Germinal center (tissue), 1 donor: ENCODE data around the gene HORMAD2.
"Not testable (repeated sequence)": the region's sequence is repeated elsewhere in the genome, so short reads cannot be mapped to it uniquely, and the experiment has no call there.

Experiments used
- DNase-seq: peaks from one replicate; pipeline ENCODE4 v3.0.0; 2012; ENCODE audit warnings: mixed read lengths, low spot score

The HORMAD2 gene

DNA sequence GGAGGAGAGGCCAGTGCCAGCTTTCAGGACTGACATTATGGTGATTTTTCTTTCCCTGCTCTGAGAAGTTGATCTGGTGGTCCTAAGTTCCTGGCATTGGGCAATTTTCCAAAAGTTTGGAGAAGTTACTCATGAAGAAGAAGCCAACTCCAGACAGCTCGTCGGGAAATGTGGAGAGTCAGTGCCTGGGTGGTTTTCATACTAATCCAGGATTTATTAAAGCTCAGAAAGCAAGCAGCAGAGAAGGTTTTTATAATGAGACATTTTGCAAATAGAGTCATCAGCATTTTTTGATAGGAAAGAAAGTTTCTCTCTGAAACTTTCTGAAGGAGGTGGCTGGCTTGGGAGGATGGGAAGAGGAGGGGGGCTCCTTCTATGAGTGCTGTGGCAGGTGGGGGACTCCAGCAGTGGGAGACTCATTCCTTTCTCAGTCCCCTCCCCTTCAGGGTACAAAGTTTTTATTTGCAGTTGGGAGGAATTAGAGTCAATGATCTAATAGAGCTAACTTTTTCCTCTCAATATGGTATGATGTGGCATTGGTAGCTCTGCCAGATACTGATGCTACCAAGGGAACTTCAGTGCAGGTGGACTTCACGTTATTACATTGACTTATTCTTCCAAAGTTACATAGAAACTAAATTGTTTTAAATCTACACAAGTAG is 110.9 kb downstream of the HORMAD2 start:
- no peak for DNase-seq

DNA sequence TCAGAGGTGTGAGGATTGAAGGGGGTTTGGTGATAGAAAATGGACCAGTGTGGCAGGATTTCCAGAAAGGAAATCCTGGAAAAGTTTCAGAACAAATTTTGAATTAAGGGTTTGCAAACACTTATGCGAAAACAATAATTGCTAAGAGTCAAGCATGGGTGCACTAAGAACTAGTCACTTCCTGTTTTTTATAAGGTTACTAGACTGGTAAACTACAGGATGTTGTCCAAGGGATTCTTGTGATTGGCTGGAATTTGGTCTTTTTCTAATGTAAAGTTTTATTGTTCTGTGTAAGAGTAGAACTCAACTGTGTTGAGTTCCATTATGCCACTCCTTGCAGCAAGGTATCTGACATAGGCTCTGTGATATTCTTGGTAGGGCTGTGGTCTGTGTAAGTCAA is 112.2 kb downstream of the HORMAD2 start:
- DNase-seq = no peak

DNA sequence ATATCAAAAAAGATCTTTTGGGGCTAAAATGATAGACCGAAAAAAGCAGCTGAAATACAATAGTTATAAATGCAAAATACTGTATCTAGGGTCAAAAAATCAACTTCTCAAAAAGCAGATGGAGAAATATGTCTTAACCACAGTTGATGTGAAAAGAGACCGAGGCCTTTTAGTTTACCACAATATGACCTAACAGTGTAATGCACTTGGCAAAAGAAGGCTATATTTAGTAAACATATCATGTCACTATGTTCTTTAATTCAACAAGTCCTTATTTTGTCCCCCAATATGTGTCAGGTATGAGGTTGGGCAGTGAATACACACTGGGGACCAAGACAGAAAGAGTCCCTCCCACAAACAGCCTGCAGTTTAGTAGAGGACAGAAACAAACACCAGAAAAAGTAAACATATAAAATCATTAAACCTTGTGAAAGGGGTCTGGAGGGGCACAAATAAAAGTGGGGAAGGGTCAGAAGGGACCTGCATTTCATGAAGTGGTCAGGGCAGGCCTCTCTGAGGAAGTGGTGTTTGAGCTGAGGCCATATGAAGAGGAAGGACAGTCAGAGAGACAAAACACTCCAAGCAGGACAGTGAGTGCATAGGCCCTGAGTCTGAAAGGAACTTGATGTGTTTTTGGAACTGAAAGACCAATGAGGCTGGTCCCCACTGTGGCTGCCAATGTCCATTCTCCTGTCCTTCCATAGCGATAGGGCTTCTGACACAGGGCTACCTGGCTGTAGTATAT is 112.9 kb downstream of the HORMAD2 start:
- no peak for DNase-seq

DNA sequence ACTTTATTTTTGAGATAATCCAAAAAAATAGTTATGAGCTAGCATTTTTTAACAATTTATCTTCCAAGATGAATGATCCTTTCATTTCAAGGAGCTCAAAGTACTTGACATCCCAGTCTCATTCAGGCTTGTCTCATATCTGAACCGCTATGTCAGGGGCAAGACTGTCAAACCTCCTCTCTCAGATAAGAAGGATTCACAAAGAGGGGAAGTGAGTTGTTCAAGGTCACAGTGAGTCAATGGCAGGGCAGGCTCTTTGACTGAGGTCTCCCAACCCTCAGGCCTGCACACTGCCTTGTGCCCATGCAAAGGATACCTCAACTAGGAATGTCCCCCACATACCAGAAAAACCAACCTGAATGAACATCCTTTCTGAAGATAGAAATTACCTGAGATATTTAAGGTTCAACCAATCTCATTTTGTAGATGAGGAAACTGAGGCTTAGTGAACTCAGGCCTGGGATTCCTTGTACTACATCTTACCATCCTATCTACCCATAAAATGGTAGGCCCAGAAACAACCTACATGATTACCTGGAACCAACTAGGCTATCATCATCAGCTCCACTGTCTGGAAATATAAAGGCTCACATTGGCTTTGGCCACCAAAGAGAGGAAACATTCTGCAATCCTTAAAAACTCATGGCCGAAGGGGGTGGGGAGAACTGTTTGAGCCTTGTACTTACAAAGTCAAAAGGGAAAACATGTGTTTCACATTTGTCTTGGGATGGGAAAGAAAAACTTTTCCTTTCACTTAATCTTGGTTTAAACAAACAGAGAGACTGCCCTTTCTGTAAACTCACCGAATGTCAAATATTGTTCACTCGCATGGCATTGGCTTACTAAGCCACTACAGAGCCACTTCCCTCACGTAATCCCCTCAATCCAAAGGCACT is 115.2 kb downstream of the HORMAD2 start:
- DNase-seq = no peak

DNA sequence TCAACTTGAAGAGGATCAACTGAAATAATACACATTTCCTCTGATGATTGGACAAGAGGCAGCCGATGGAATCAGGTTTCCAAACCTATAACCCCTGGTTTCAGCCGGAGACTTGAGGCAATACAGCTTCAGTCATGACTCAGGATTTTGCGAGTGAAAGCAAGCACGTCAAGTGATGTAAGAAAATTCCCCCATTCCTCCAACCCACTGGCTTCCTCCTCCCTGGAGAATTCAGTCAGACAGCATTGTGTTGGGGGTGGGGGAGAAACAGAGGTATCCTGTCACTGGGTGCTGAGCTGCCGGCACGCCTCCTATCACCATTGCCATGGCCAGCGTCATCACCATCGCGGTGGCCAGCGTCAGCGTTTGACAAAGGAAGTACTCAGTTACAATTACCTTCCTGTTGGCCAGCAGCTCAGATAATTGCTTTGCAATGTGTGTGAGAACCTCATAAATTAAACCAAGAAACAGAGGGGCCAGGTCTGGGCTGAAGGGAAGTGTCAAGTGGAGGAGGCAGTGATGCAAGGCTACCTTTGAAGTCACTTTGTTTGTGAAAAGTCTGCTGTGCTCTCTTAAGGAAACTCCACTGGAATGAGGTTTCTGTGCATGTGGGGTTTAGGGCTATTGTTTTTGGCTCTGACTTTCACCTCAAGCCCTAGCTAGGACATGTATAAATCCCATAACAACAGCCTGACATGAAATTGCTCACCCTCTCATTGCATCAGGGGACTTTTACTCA is 116.0 kb downstream of the HORMAD2 start:
- DNase-seq = no peak

DNA sequence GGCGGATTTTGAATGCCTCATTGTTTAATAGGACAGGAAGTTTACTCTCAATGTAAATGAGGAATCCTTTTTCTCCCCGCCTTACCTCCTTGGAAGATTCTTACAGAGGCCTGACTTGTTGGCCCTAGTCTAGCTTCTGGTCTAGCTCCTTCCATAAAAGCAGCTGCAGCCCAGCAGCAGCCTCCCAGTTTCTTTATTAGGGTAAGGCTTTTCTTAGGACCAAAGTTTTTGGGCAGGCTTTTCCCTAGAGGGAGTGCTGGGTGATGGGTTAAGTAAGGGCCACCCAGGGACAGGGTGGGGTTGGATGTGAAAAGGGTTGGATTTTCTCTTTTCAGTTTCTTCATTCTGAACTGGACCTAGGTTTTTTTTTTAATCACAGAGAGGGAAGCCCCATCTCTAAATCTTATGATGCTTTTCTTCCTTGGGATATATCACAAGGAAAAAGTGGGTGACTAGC is 116.6 kb downstream of the HORMAD2 start:
- DNase-seq = no peak

DNA sequence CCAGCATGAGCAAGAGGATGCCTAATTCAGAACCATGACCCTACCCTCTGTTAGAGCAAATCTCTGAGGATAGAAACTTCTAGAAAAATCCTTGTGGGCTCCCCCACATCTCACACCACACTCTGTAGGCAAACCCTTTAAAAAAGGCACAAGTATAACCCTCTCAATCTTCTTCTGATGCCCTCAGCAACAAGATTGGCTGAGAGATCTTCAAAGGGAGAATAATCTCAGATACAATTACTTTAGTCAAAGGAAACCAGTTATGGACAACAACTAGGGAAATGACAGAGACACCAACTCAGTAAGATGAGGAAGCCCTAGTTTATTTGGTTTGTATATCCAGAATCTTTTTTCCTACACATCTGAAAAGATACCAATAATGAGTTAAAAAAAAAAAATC is 117.1 kb downstream of the HORMAD2 start:
- DNase-seq = no peak

DNA sequence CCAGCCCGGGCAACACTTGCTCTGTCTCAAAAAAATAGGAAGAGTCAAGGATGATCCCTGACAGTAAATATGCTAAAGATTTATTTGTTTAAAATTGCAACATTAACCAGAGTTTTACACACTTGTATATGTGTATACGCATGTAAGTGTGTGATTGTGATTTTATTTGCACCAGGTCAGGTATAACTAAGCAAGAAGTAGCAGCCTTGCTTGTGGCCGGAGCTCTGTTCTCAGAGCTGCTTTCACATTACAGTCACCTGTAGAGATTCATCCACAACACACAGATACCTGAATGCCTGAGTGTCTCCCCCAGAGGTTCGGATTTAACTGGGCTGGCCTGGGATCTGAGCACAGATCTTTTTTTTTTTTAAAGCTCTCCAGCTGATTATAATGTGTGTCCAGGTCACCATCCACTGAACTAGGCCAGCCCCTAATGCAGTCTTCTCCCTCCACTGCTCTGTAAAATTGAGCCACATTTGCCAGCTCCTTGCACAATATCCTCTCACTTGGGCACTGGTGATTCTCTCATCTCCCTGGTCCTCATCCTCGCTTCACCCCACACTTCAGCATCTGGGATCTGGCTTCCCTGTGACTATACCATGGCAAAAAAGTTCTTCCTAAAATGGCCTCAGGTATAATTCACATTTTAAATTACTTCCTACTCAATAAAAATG is 118.0 kb downstream of the HORMAD2 start:
- no peak for DNase-seq

DNA sequence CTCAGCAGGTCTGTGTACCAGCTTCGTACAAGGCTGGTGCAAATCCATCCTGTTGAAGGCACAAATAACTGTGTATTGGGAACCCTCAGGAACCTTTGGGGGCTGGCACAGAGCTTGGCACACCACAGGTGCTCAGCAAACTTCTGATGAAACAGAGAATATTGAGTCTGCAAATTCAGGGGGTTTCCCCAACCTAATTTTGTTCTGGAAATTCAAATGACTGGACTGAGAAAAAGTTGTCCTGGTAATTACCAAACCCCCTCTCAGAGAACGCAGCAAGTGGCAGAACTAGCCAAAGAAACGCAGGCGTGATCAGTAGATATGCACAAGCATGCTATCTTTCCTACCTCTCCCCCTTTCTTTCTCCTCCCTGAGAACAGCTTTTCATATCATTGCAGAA is 118.7 kb downstream of the HORMAD2 start:
- DNase-seq = no peak

DNA sequence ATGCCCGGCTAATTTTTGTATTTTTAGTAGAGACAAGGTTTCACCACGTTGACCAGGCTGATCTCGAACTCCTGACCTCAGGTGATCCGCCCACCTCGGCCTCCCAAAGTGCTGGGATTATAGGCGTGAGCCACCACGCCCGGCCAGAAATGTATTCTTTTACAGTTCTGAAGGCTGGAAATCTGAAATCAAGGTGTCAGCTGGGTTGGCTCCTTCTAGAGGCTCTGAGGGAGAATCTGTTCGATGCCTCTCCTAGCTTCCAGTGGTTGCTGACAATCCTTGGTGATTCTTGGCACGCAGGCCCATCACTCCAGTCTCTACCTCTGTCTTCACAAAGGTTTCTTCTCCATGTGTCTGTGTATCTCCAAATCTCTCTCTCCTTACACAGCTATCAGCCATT is 120.6 kb downstream of the HORMAD2 start:
- DNase-seq = not testable (repeated sequence)

DNA sequence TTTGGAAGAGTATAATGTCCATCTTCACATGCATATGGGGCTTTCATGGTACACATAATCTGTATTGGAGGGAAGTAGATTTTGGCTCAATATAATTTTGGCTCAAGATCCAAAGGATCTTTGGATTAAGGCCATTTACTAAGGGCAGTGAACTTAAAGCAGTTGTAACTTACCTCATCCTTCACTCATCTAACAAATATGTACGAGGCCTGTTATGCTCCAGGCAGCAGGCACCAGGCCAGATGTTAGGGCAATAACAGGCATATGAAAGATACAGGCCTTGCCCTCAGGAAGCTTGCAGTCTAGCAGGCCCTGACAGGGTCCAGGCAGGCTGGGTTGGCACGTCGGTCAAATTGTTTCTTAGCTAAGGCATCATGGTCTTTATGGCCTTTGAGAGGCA is 121.7 kb downstream of the HORMAD2 start:
- no peak for DNase-seq

DNA sequence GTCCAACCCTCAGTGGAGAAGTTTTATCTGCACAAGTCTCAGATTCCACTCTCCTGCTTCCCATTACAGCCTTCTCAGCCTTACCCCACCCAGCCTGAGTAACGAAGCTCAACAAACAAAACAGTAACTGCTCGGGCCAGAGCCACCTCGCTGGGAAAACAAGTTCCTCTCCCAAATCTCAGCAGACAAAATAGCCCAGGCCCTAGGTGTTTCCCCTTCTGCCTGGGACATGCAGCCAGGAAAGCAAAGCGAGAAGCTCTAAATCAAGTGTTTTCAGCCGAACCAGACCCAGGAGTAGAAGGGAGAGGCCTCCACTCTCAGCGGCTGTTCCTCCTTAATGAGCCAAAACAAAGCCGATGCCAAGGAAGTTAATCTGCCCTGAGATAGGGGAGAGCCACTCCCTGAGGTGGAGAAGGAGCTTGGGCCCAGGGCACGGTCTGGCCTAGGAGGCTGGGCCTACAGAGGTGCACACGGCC is 122.3 kb downstream of the HORMAD2 start:
- DNase-seq = no peak

DNA sequence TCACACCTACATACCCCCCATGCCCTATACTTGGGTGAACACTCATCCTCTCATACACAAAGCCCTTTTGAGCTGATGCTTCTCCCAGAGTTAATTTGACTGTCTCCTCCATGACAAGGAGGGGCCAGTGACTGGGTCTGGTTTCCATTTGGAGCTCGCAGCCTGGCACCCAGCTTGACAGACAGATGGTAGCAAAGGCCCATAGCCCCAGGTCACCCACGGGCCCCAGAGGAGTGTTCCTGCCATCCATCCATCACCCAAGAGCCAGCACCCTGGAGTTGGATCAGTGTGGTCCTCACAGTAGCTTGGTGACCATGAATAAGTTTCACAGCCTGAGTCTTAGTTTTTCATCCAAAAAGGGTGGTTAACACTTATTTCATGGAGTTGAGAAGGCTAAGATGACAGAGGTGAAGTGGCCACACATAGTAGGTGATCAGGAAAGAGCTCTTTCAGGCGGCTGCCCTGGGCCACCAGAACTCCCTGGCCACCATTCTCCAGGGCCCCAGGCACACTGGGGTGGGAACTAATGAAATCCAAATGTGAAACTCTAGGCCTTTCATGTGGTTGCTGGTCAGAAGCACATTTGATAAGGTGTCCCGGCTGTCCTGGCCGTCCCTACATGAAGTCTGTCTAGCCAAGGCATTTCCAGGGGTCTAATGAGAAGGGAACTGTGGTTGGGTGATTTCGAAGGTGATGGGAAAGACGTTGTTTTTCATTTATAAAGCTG is 123.9 kb downstream of the HORMAD2 start:
- DNase-seq = no peak

DNA sequence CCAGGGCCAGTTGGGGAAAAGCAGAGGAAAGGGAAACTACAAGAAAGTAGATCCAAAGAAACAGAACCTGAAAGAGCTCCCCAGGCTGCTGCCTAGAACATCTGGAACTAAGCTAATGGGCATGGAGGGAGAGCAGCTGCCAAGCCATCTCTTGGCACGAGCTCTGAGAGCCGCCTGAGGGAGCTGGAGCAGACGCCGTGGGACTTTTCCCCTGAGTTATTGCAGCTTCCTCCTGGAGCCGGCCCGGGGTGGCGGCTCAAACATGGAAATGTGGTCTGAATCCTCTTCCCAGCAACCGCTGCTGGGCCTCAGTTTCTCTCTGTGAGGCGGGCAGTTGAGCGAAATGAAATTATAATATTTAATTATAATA is 124.5 kb downstream of the HORMAD2 start:
- DNase-seq = no peak

DNA sequence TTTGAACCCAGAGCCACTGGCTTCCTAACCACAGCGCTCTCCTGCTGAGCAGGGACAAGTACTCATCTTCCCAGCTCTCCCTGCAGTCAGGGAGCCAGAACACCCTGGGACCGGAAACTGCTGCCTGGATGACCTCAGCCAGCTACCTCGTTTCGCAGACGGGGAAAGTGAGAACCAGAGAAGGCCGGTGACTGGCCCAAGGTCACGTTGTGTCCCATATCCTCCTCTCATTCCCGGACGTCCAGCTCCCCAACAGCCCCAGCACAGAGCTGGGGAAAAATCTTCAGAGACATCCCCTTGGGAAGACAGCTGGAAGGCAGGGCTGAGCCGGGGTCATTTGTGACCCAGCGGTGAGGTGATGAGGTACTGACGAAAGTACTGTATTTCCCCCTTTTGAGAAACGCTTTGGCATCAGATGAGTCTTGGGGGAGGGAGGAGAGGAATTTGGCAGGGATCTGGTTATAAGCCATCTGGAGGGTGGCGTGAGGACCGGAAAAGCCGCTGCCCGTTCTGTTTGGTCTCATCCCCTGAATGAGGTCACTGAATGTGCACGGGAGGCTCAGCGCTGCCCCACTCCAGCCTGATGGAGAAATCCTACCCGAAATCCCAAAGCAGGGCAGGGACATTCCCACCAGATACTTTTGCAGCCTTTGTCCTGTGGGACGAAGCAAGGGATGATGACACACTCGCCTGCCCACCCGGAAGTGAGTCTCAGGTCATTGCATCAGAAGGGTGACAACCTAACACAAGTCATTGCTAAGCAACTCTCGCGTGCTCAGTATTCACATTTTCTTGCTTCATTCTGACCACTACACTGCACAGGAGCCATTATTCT is 125.2 kb downstream of the HORMAD2 start:
- no peak for DNase-seq

DNA sequence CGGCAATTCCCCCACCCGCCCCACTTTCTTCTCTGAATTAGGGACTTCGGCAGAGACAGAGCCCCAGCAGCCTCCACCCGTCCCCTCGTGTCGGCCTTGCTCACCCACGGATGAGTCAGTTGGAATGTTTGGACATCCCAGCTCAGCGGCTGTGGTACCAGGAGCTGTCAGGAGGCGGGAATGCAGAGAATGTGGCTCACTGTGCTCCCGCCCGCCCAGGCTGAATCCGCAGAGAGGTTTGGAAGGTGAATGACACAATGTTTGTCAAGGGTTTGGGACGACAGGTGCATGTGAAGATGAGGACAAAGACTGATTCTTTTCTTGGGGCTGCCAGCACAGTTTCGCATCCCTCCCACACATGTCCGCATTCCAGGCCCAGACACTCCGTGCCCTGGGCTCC is 126.7 kb downstream of the HORMAD2 start:
- no peak for DNase-seq

DNA sequence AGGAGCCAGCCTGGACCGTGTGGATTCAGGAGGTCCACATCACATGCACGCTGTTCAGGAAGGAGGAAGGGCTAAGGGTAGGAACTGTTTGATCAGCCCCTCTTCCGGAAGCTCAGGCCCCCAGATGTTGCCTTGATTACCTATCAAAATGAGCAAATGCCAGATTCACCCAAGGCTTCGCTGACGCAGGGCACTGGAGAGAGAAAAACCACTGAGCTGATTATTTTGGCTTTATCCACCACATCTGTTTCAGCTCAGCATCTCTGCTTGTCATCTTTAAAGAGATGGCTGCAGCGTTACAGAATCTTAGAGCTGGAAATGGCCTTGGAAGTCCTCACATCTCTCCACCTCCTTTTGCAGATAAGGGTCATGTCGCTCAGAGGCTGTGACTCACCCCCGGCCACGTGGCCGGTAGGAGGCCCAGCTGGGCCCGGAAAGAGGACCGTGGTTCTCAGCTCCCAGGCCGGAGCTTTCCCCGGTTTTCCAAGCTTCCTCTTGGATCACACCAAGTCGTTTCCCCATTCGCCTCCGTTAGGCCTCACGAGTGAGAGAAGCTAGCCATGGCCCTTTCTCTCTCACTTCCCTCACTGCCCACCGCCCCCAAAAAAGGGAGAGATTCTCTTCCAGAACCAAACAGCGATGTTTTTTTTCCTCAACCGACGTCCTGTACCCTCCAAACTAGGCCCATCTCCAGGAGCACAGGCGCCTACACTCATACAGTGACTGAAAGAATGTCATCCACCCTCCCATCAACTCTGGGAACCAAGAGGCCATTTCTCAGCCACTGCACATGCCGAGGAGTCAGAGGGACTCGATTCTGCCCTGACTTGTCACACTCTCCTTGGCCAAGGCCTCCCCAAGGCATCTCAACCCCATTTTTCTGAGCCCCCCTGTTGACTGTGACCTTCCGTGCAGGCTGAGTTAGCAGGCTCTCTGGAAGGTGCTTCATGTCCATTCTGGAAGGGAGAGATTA is 128.7 kb downstream of the HORMAD2 start:
- no peak for DNase-seq

DNA sequence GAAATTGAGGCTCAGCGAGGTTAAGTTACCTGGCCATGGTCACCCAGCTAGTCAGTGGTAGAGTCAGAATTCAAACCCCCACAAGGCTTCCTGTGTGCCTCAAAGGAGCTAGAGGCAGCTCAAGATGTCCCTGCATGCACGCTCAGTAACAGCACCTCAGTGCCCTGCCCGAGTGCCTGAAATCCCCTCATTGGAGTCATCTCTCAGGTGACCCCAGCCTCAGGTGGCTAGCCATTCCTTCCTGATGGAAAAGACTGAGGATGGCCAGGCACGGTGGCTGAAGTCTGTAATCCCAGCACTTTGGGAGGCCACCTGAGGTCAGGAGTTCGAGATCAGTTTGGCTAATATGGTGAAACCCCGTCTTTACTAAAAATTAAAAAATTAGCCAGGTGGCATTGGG is 129.4 kb downstream of the HORMAD2 start:
- DNase-seq = no peak
